Cardiac muscle cell (in vitro differentiated cells and primary cell): ENCODE data around the gene CALB2. TPM values are rescaled to one million over a fixed set of nuclear protein-coding genes. Genes with fewer than 3 reads are reported as not detected.

Experiments
- DNase-seq, 2 donors: peaks; one replicate each; pipeline versions ENCODE4 v3.0.0 to v3.0.0-alpha.2; 2010 to 2017; ENCODE audit warnings: low read depth in 1 of 2, low spot score in 1 of 2
- H3K27ac ChIP-seq: fragments of 200-600 bp; sonication (generic); 2 replicates; pipeline ENCODE4 v1.5.1; 2016
- H3K27me3 ChIP-seq: fragments of 200-600 bp; sonication (generic); 2 replicates; pipeline ENCODE4 v1.6.0; 2016; ENCODE audit warnings: control low read depth
- H3K36me3 ChIP-seq: fragments of 200-600 bp; sonication (generic); 2 replicates; pipeline ENCODE4 v1.5.1; 2016; ENCODE audit warnings: control low read depth
- H3K4me1 ChIP-seq: fragments of 200-600 bp; sonication (generic); 2 replicates; pipeline ENCODE4 v1.8.1; 2017; ENCODE audit warnings: low read depth, mild to moderate bottlenecking, mixed run types
- H3K4me3 ChIP-seq: fragments of 200-600 bp; sonication (generic); 2 replicates; pipeline ENCODE4 v1.5.1; 2016; ENCODE audit warnings: mild to moderate bottlenecking
- H3K9me3 ChIP-seq: fragments of 200-600 bp; sonication (generic); 2 replicates; pipeline ENCODE4 v1.5.1; 2017; ENCODE audit warnings: low read depth, mild to moderate bottlenecking, control low read depth
- CTCF ChIP-seq: IDR thresholded peaks from 2 replicates; pipeline ENCODE4 v1.5.1; 2012; ENCODE audit warnings: low read depth, mild to moderate bottlenecking, low read length
- polyA plus RNA-seq: library from polyadenylated mRNA; unstranded; fragments of >200 nt; fragmentation: Nextera tagmentation; extraction: Ambion mirVana; gene quantifications from 2 replicates; pipeline ENCODE4 v1.2.1, GENCODE V29; 2016
- total RNA-seq: library from RNA; depleted of rRNA; stranded (reverse); fragments of >200 nt; gene quantifications from 2 replicates; pipeline ENCODE4 v1.2.3, GENCODE V29; 2016

Gene CALB2
- total and polyA plus RNA-seq, 2 experiments from 2014 or later: 0.36 to 0.45 TPM

GRCh38 chr16:71376465-71377157 lies 18.1 kb downstream of the CALB2 start:
- H3K27ac ChIP-seq: no peak overlapping the region
- H3K9me3 ChIP-seq: no peaks in the 10 kb centered on the region
- H3K36me3 ChIP-seq: no peaks in the 10 kb centered on the region
- no peak for DNase-seq
- H3K27me3 ChIP-seq: peaks cover 7% of the 10 kb centered on the region
- no peak for TF ChIP-seq CTCF
- H3K4me1 ChIP-seq: no peaks in the 10 kb centered on the region
- no peak overlapping the region for H3K4me3 ChIP-seq

- DNase-seq: no peak
- H3K4me1 ChIP-seq: no peaks in the 10 kb centered on the region
- no peak overlapping the region for H3K4me3 ChIP-seq
- TF ChIP-seq CTCF: no peak
- H3K9me3 ChIP-seq: no peaks in the 10 kb centered on the region
- no peak overlapping the region for H3K27ac ChIP-seq
- peaks cover 7% of the 10 kb centered on the region for H3K27me3 ChIP-seq
- no peaks in the 10 kb centered on the region for H3K36me3 ChIP-seq
Measured at GRCh38 chr16:71379711-71380110, 21.2 kb downstream of the CALB2 start.

GRCh38 chr16:71380831-71381230 lies 22.3 kb downstream of the CALB2 start:
- TF ChIP-seq CTCF: no peak

GRCh38 chr16:71383054-71383773 lies 24.7 kb downstream of the CALB2 start:
- Histone ChIP-seq H3K4me1 (peaks cover 19% of the 10 kb centered on the region), H3K4me3 (no peak overlapping the region), H3K27me3 (peaks cover 7% of the 10 kb centered on the region), H3K27ac (no peak overlapping the region), H3K9me3 (no peaks in the 10 kb centered on the region), H3K36me3 (no peaks in the 10 kb centered on the region)
- no peak for TF ChIP-seq CTCF
- peak in 1 of 2 donors; percentile 69 for DNase-seq

More at GRCh38 chr16:71380831-71381230, 22.3 kb downstream of the CALB2 start:
- Histone ChIP-seq H3K9me3 (no peaks in the 10 kb centered on the region), H3K36me3 (no peaks in the 10 kb centered on the region), H3K27ac (no peak overlapping the region), H3K4me1 (peaks cover under 1% of the 10 kb centered on the region), H3K27me3 (peaks cover 7% of the 10 kb centered on the region), H3K4me3 (no peak overlapping the region)
- DNase-seq: no peak

GRCh38 chr16:71384073-71384724 lies 25.7 kb downstream of the CALB2 start:
- H3K27me3 ChIP-seq: peaks cover 7% of the 10 kb centered on the region
- no peaks in the 10 kb centered on the region for H3K9me3 ChIP-seq
- H3K4me1 ChIP-seq: peaks cover 19% of the 10 kb centered on the region
- TF ChIP-seq CTCF: no peak
- H3K36me3 ChIP-seq: no peaks in the 10 kb centered on the region
- H3K27ac ChIP-seq: no peak overlapping the region
- H3K4me3 ChIP-seq: no peak overlapping the region
- DNase-seq: no peak
